Right renal pelvis (tissue), 4 donors: ENCODE data around the gene BRD1. TPM values are rescaled to one million over a fixed set of nuclear protein-coding genes. Genes with fewer than 3 reads are reported as not detected.

Experiments used
- DNase-seq, 4 donors: peaks; one replicate each; pipeline ENCODE4 v3.0.0-alpha.2; 2013; ENCODE audit warnings: low read depth in 4 of 4, low spot score in 3 of 4, missing footprints in 1 of 4
- polyA plus RNA-seq, 4 donors: library from polyadenylated mRNA; unstranded; fragments of 120-200 nt; gene quantifications; one replicate each; pipeline ENCODE4 v1.2.1, GENCODE V29; 2013; ENCODE audit not compliant: insufficient read length in 4 of 4

The BRD1 gene
- polyA plus RNA-seq, 4 donors: 33.4 to 37.9 (median 35.1) TPM

- no peak for DNase-seq
Measured at GRCh38 chr22:49755631-49756001, 72.1 kb downstream of the BRD1 start.

- no peak for DNase-seq
Measured at GRCh38 chr22:49754696-49755630, 72.7 kb downstream of the BRD1 start.

GRCh38 chr22:49753961-49754695, 73.5 kb downstream of the BRD1 start:
- DNase-seq: no peak

DNA sequence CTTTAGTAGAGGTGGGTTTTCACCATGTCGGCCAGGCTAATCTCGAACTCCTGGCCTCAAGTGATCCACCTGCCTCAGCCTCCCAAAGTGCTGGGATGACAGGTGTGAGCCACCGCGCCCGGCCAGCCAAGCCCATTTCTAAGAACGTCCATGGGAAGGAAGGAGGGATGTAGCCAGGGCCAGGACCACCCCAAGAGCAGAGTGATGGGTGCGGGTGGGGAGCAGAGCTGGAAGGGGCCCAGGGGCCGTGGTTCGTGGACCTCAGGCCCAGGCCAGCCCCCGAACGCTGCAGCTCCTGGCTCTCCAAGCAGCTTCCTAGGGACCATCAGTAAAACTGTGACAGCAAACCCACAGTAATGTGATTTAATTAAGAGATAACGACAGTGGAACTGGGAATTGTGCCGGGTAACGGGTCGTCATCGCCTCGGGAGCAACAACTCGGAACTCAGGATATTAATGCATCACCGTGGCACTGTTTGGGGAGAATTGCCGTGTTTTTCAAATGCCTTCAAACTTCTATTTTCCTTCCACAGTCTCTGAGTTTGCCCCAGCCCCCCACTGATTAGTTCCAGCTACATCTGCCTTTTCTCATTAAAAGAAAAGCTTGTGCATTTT, 74.3 kb downstream of the BRD1 start:
- no peak for DNase-seq

GRCh38 chr22:49752598-49753091, 75.0 kb downstream of the BRD1 start:
- no peak for DNase-seq

DNA sequence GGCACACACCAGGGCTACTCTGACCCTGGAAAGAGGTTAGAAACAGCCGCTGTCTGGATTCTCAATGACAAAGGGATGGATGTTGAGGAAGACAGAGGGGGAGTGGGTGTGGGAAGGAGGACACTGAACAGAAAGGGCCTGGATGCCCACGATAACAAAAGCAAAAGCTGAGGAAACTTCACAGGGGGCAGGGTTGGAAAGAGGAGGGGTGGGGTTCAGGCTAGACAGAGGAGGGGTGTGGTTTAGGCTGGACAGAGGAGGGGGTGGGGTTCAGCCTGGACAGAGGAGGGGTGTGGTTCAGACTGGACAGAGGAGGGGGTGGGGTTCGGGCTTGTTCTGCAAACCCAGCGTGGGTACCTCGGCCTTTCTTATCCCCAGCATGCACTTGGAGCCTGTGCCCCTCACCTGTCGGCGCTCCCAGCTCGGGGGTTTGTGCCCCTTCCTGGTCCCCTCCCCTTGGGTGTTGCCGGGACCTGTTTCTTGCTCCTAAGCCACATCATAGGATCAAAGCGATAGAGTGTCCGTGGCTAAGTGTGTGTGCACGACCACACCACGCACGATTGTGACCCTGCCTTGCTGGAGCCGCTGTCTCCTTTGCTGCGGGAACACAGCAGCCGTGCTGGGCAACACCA, 75.6 kb downstream of the BRD1 start:
- DNase-seq: no peak

DNA sequence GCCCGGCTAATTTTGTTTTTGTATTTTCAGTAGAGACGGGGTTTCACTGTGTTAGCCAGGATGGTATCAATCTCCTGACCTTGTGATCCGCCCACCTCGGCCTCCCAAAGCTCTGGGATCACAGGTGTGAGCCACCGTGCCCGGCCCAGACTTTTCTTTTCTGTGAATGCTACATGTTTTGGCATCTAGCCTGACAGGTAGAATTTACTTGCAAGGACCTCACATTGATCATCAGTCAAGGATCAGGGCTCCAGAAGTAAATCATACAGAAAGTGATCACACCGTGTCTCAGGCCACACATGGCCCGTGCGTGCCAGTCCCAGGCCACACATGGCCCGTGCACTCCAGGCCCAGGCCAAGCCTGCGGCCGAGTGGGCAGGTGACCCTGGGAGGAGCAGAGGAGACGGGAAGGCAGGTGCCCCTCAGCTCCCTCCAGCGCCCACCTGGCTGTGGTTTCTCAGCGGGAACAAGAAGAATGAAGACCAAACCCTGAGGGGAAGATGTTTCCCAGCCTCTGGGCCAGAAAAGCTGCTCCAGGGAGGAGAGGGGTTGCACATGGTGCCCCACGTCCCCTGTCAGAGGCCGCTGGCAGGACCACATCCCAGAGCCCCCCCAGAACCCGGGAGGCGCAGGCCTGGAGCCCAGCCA, 76.2 kb downstream of the BRD1 start:
- no peak for DNase-seq

DNA sequence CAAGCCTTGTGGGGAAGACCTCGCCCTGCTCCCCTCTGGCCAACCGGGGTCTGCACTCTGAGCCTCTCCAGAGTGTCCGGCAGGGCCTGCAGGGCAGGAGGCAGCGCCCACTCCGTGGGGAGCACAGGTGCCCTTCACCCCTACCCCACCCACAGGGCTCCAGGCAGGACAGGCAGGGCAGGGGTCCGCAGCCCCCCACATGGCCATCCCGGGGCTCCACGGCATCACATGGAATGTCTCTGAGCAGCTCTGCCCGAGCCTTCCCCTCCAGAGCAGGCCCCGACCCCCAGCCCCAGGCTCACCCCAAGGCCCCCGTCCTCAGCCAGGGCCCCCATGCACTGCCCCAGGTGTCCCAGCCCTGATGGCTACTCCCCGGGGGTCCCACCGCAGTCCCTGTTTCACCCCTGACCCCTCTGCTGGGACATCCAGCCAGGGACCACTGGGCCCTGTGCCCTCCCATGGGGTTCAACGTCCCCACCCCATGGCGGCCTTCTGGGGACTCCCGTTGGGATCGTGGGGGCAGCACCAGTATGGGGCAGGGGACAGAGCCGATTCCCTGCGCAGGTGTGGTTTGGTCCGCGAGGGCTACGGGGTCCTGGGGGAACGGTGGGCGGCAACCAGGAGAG, 77.7 kb downstream of the BRD1 start:
- no peak for DNase-seq

DNA sequence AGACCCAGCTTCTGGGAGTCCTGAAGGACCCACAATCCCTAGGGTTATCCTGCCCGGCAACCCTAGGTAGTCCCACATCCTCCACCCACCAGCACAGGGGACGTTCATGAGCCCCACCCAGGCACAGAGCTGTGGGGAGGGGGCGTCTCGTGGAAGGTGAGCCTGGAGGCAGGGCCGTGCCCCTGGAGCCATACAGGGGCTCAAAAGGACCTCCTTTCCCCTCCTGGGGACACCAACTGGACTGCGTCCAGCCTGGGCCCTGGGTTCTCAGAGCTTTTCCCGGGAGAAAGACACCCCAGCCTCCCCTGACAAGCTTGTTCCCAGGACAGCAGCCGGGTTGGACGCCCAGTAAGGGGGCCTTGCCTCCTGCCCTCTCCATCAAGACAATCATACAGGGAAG, 78.4 kb downstream of the BRD1 start:
- DNase-seq: no peak

- DNase-seq: no peak
Measured at GRCh38 chr22:49748514-49748913, 79.2 kb downstream of the BRD1 start.

GRCh38 chr22:49747716-49748115, 80.0 kb downstream of the BRD1 start:
- DNase-seq: no peak

GRCh38 chr22:49747130-49747529, 80.5 kb downstream of the BRD1 start:
- DNase-seq: no peak

- no peak for DNase-seq
Measured at GRCh38 chr22:49746065-49746464, 81.6 kb downstream of the BRD1 start.

- no peak for DNase-seq
Measured at GRCh38 chr22:49740242-49740641, 87.4 kb downstream of the BRD1 start.

DNA sequence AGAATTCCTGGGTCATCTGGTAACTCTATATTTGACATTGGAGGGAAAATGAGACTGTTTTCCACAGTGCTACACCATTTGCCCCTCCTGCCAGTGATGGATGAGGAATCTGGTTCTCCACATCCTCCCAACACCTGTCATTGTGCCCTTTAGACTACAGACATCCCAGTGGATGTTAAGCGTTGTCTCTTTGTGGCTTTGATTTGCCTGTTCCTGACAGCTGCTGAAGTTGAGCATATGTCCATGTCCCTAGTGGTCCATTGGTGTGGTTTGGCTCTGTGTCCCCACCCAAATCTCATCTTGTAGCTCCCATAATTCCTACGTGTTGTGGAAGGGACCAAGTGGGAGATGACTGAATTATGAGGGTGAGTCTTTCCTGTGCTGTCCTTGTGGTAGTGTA, 88.5 kb downstream of the BRD1 start:
- no peak for DNase-seq

GRCh38 chr22:49738566-49738965, 89.1 kb downstream of the BRD1 start:
- DNase-seq: no peak

DNA sequence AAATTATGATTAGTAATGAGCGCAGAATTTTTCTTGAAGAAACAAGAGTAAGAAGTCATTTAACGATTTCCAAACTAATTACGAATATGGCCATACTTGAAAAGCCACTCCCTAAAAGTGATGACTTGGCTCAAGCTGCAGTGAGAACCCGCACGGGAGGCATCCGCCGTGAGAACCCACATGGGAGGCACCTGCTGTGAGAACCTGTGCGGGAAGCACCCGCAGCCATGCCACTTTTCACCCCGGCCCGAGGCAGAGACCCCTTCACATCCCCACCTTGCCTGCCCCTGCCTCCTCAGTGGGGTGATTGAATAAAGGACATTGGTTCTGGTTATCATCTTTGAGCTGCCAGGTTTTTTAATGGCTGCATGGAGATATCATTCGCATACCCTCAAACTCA, 89.7 kb downstream of the BRD1 start:
- DNase-seq: no peak

GRCh38 chr22:49737101-49737551, 90.5 kb downstream of the BRD1 start:
- DNase-seq: no peak

DNA sequence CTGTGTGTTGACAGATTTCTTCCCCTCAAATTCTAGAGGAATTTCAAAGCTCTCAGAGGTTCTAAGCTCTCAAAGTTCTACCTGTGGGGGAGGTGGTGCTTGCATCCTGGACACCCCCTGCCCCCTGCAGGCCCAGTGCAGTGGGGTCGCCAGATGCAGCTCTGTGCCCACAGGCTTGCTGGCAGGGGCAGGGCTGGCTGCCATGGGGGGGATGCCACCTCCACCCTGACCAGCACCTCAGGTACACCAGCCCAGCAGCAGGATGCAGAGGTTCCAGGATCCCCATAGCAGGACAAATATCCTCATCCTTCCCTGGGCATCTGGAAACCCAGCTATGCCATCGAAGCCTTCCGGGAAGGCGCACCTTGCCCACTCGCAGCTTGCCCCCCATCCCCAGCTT, 91.1 kb downstream of the BRD1 start:
- DNase-seq: no peak

DNA sequence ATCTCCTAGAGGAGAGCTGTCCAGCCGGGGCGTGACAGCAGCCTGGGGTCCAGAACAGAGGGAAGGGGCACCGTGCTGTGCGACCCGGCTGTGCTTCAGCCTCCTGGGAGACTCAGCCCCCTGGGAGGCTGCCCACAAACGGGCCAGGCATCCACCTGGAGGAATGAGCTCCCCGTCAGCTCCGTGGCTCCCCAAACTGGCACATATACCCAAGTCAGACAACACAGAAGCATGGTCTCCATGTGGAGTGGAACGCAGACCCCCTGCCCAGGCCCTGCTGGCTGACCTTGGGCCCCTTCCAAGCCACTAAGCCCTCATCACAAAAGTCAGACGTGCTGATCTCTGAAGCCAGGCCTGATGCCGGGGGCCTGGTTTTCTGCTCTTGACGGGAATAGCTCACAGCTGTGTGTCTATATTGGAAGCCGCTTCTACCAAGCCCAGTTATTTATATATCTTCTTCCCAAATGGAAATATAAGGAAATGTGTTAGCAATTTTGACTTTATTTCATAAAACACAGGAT, 91.7 kb downstream of the BRD1 start:
- DNase-seq: no peak
